Measurements from ENCODE around the gene SHANK1.

DNA sequence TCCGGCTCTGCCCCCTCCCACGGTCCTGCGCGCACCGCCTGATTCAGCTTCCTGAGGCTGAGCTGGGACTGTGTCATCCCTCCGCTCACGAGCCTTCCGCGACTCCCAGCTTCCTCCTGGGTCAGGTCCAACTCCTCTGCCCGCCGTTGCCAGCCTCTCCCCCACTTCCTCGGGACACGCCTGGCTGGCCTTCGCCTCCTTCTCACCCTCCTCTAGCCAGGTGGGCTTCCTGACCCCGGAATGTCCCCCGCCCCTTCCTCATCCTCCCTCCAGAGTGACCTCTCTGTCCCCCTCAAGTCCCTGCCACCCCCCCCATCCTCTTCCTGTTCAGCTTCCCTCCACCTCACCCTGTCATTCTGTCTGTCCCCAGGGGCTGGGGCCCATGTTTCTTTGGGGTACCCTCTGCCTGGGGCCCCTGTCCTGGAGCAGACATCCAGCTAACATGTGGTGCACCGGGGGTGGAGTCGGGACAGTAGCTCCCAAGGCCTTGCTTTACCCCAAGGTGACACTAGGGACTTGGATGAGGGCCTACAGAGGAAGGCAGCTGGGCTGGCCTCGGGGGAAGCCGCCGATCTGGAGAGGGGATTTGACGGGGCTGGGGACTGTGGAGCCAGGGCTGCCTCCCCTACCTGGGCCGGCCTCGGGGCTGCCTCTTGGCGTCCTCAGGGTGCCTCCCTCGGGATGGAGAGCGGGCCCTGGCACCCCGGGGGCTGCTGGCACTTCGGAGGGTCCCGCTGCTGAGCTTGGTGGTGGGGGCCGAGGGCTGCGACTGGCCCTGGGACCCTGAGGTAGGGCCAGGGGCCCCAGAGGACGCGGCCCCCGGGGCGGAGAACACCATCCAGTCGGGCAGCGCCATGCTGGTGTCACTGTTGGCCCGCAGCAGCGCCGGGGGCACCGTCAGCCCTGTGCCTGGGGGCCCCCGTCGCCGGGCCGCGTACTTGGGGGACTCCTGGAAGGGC is 16.5 kb downstream of the SHANK1 start:
- TF ChIP-seq POLR2A (IDR thresholded peaks at IDR 0.05), result no peak
- TF ChIP-seq, protein P1, sequence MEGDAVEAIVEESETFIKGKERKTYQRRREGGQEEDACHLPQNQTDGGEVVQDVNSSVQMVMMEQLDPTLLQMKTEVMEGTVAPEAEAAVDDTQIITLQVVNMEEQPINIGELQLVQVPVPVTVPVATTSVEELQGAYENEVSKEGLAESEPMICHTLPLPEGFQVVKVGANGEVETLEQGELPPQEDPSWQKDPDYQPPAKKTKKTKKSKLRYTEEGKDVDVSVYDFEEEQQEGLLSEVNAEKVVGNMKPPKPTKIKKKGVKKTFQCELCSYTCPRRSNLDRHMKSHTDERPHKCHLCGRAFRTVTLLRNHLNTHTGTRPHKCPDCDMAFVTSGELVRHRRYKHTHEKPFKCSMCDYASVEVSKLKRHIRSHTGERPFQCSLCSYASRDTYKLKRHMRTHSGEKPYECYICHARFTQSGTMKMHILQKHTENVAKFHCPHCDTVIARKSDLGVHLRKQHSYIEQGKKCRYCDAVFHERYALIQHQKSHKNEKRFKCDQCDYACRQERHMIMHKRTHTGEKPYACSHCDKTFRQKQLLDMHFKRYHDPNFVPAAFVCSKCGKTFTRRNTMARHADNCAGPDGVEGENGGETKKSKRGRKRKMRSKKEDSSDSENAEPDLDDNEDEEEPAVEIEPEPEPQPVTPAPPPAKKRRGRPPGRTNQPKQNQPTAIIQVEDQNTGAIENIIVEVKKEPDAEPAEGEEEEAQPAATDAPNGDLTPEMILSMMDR (IDR thresholded peaks at IDR 0.05), result no peak

Data from heart left ventricle (tissue), 13 donors.